HG03342 (cell line): Measurements from ENCODE around the gene COL6A1.

Experiments
- ATAC-seq: cut with Tn5 transposase; IDR thresholded peaks from one replicate; pipeline ENCODE4 v1.9.1; 2021; ENCODE audit warnings: mild to moderate bottlenecking, moderate library complexity; ENCODE audit not compliant: unreplicated experiment

Gene COL6A1

GRCh38 chr21:45982092-45982757 lies 655 bp downstream of the COL6A1 start:
- ATAC-seq: no peak

- no peak for ATAC-seq
Observed at GRCh38 chr21:45982758-45983648, 1.4 kb downstream of the COL6A1 start.

- ATAC-seq: no peak
Observed at GRCh38 chr21:45983649-45983965, 2.0 kb downstream of the COL6A1 start.

- ATAC-seq: no peak
Observed at GRCh38 chr21:45983981-45984551, 2.5 kb downstream of the COL6A1 start.

GRCh38 chr21:45984584-45985095 lies 3.1 kb downstream of the COL6A1 start:
- no peak for ATAC-seq

- ATAC-seq: no peak
Observed at GRCh38 chr21:45985471-45986315, 4.1 kb downstream of the COL6A1 start.

- no peak for ATAC-seq
Observed at GRCh38 chr21:45986316-45987051, 4.9 kb downstream of the COL6A1 start.

- ATAC-seq: no peak
Observed at GRCh38 chr21:45987121-45987711, 5.6 kb downstream of the COL6A1 start.

GRCh38 chr21:45988366-45989347 lies 7.1 kb downstream of the COL6A1 start:
- ATAC-seq: no peak

GRCh38 chr21:45989355-45990048 lies 7.9 kb downstream of the COL6A1 start:
- ATAC-seq: no peak

- no peak for ATAC-seq
Observed at GRCh38 chr21:45990049-45990711, 8.6 kb downstream of the COL6A1 start.

- no peak for ATAC-seq
Observed at GRCh38 chr21:45990741-45991605, 9.4 kb downstream of the COL6A1 start.

GRCh38 chr21:45991606-45992300 lies 10.2 kb downstream of the COL6A1 start:
- ATAC-seq: no peak

GRCh38 chr21:45992301-45993209 lies 11.0 kb downstream of the COL6A1 start:
- ATAC-seq: no peak
